HG03558 (cell line): ENCODE measurements around the gene USP11.

ENCODE experiments used
- ATAC-seq: cut with Tn5 transposase; IDR thresholded peaks from one replicate; pipeline ENCODE4 v1.9.1; 2021; ENCODE audit warnings: moderate number of reproducible peaks; ENCODE audit not compliant: unreplicated experiment; ENCODE audit errors: extremely low read depth

The USP11 gene

DNA sequence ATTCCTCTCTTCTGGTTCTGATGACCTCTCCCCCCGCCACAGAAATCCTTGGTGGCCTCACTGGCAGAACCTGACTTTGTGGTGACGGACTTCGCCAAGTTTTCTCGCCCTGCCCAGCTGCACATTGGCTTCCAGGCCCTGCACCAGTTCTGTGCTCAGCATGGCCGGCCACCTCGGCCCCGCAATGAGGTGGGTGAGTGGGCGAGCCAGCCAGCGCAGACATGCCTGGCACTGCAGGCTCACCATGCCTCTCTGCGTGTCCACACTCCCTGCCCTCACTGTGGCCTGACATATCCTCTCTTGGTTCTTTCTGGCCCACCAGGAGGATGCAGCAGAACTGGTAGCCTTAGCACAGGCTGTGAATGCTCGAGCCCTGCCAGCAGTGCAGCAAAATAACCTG lies 30.5 kb upstream of the USP11 start:
- ATAC-seq: no peak

DNA sequence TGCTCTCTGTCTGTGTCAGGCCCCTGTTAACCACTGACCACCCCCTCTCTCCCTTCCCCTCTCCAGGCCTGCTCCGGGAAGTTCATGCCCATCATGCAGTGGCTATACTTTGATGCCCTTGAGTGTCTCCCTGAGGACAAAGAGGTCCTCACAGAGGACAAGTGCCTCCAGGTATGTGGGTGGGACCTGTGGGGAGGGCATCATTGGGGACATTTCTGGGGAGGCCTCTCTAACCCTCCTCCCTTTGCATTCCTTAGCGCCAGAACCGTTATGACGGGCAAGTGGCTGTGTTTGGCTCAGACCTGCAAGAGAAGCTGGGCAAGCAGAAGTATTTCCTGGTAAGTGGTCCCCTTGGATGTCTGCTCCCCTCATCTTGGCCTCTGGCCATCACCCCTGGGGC lies 29.9 kb upstream of the USP11 start:
- no peak for ATAC-seq

DNA sequence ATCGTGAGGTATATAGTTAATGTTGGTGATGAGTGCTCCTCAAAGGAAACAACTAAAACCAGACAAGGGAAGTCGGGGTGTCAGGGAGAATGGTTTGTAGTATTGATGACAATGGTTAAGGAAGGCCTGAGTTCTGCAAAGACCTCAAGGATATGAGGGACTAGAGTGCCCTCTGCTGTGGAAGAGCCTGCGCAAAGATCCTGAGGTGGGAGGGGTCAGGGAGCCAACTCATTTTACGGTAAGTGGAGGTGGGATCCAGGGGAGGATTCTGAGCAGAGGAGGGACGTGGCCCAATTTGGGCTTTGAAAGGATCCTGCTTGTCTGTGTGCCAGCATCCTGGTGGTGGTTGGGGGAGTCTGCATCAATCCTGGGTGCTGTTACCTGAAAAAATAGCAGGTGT lies 27.8 kb upstream of the USP11 start:
- no peak for ATAC-seq

DNA sequence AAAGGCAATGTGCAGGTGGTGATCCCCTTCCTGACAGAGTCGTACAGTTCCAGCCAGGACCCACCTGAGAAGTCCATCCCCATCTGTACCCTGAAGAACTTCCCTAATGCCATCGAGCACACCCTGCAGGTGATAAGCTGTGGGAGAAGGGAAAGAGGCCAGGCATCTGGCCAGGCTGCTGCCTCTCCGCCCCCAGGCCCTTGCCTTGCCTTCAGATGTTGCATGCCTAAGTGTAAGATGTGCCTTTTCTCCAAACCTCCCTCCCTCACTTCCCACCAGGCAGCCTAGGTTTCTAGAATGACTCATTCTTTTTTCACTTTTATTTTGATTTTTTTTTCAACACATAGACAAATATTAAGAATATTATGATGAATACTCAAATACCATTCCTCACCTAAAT lies 26.5 kb upstream of the USP11 start:
- ATAC-seq: no peak

DNA sequence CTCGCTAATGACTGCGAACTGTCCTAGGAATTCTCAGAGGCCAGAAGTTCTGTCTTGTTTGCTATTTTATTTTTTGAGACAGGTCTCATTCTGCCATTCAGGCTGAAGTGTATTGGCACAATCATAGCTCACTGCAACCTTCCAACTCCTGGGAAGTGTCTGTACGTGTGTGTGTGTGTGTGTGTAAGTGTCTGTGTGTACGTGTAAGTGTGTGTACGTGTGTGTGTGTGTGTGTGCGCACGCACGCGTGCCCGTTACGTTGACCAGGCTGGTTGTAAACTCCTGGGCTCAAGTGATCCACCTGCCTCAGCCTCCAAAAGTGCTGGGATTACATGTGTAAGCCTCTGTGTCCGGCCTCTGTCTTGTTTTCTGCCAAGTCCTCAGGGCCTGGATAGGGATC lies 24.7 kb upstream of the USP11 start:
- no peak for ATAC-seq

DNA sequence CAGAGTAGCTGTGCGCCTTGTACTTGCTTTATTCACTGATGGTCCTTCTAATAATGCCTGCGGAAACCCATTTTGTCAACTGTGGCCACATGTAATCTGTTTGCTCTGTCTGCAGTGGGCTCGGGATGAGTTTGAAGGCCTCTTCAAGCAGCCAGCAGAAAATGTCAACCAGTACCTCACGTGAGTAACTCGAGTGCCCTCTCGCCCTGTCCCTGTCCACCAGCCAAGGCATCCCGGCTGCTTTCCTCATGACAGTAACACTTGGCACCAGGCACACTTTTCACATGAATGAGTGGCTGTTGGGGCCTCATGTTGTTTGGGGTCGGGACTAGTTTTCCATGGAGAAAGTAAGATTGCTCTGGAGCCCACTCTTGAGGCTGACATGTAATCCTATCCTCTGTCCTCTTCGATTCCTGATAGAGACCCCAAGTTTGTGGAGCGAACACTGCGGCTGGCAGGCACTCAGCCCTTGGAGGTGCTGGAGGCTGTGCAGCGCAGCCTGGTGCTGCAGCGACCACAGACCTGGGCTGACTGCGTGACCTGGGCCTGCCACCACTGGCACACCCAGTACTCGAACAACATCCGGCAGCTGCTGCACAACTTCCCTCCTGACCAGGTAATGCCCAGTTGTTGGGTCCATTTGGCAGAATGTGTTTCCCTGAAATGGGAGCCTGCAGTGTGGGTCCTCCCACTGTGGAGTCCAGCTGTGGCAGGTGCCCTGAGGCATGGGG lies 23.1 kb upstream of the USP11 start:
- no peak for ATAC-seq

DNA sequence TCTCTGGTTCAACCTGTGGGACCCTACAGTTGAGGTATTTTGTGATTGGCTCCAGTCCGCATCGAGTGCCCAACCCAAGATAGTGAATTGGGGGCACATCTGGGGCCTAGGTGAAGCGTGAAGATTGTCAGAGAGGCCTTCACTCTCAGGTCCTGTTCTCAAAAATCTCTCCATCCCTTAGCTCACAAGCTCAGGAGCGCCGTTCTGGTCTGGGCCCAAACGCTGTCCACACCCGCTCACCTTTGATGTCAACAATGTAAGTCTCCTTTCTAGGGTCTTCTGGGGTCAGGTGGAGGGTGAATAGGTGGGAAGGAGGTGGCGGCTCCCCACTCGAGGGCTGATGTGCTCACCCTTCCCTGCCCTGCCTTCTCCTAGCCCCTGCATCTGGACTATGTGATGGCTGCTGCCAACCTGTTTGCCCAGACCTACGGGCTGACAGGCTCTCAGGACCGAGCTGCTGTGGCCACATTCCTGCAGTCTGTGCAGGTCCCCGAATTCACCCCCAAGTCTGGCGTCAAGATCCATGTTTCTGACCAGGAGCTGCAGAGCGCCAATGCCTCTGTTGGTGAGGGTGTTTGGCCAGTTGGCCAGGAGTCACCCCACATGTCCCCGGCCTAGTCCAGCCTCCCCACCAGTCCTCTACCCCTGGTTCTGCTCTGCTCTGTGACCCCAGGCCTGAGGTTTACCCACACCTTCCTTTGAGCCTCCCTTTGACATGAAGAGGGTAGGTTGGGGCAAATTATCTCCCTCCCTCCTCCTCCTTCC lies 22.0 kb upstream of the USP11 start:
- no peak for ATAC-seq

DNA sequence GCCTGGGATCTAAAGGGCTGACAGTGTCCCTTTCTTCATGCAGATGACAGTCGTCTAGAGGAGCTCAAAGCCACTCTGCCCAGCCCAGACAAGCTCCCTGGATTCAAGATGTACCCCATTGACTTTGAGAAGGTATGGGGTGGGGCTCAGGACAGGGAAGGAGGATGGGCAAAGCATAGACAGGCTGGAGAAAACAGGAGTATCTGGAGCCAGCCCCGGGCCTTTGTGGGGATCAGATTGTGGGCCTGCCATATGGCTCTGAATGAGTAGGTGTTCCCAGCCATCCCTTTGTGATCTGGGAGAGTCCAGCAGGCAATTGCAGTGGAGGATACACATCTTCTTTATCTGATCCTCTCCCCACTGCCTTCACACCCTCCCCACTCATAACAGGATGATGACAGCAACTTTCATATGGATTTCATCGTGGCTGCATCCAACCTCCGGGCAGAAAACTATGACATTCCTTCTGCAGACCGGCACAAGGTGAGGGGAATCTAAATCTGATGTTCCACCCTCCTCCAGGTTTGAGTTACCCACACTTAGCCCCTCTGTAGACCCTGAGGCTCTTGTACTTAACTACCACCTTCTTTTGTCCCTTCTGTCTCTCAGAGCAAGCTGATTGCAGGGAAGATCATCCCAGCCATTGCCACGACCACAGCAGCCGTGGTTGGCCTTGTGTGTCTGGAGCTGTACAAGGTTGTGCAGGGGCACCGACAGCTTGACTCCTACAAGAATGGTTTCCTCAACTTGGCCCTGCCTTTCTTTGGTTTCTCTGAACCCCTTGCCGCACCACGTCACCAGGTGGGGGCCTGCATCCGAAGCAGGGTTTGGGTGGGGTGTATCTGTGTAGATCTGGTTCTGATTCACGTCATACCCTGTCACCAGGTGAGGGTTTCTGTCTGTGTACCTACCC lies 20.2 kb upstream of the USP11 start:
- no peak for ATAC-seq

DNA sequence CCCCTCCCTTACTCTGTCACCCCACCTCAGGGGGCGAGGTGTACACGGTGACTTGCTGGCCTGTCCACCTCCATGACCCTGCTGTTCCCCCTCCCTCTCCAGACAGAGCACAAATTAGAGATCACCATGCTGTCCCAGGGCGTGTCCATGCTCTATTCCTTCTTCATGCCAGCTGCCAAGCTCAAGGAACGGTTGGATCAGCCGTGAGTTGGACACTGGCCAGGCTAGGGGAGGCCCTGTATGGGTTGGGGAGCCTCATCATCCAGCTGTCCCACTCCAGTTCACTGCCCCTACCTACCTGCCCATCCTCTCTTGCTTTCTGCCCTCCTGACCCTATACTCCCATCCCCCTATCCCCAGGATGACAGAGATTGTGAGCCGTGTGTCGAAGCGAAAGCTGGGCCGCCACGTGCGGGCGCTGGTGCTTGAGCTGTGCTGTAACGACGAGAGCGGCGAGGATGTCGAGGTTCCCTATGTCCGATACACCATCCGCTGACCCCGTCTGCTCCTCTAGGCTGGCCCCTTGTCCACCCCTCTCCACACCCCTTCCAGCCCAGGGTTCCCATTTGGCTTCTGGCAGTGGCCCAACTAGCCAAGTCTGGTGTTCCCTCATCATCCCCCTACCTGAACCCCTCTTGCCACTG lies 18.3 kb upstream of the USP11 start:
- ATAC-seq: no peak

DNA sequence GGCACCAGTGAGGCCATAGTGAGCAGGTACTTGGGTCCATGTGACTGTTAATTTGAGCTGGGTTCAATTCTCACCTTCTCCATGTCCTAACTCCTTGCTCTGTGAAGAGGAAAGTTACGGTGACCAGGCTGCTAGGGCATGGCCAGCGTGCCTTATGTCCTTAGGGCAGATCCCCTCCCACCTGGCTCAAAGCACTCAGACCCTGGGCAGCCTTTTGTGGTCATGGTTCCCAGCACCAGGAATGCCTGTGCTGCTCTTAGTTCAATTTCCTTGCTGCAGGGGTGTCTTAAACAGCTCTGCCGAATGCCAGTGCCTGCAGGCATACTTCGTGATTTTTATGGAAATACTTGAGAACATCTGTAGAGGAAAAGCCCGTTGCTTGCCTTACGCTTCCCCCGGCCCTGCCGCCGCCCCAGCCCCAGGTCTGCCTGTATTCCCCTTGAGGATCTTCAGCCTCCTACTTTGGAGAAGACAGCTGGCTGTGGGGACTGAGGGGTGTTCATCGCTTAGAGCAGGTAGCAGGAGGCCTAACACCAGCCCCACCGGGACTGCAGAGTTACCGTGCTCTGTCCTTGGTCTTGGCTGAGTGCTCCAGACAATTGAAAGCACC lies 17.4 kb upstream of the USP11 start:
- ATAC-seq: no peak

DNA sequence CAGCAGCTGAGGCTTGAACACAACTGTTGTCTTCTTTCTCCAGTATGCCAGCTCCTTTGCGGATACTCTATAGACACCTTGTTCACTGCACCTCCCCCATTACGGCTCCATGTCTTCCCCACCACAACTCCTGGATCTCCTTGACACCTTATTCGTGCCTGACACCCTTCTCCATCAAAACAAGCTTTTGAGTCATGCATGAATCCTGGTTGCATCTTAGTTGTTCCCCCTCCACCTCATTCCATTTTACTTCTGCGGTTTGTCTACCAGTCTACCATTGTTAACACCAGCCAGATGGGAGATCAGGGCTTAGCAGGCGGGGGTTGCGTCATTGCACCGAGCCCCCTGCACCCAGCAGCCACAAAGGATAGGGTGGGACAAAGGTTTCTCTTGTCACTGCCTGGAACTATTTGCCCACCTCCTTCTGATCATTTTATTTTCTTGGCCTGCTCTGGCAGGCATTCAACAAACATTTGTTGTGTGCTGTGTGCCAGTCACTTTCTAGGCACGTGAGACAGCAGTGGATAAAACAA lies 16.4 kb upstream of the USP11 start:
- ATAC-seq: no peak

DNA sequence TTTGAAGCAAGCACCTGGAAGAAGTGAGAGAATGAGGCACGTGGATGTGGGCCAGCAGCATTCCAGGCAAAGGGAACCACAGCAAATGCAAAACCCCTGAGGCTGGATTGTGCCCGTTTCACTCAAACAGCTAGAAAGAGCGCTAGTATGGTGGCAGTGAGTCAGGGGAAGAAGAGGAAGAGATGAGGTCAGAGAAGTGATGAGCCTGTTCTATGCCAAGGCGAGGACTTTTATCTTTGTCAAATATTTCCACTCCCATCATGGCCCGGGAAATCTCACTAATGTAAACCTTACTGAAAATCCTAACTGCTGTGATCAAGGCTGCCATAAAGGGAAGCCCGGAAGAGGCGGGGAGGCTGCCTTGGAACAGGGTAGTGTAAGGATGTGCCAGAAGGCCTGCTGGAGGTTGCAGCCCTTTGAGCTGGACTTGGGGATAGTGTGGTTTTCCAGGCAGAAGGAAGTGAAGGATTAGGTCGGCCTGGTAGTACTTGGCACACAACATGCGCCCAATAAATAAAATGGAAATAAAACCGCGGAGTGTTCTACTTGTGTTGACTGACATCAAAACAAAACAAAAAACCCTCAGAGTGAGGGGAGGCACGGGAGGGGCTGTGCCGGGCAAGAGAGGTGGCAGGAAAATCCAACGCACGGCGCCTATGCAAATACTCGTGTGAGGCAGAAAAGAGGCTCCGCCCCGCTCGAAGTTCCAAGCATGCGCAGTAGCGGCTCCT lies 15.5 kb upstream of the USP11 start:
- ATAC-seq: no peak

DNA sequence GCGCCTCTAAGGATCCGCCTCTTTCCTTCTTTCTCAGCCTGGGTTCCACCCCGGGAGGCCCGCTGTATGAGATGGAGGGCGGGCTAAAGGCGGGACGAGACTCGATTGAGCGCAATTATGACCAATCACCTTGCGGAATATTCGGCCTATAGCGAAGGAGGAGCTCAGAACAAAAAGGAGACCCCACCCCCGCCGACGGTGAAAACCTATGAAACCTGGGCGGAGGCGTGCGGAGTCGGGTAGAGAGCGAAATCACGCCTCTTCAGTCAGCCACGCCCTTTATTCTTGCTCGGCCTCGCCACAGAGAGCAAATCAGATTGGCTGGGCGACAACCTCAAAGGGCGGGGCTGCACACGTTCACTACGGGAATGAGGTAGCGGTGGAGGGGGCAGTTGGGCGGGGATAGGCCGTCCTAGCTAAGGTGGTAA lies 14.9 kb upstream of the USP11 start:
- peak; percentile 76 for ATAC-seq

DNA sequence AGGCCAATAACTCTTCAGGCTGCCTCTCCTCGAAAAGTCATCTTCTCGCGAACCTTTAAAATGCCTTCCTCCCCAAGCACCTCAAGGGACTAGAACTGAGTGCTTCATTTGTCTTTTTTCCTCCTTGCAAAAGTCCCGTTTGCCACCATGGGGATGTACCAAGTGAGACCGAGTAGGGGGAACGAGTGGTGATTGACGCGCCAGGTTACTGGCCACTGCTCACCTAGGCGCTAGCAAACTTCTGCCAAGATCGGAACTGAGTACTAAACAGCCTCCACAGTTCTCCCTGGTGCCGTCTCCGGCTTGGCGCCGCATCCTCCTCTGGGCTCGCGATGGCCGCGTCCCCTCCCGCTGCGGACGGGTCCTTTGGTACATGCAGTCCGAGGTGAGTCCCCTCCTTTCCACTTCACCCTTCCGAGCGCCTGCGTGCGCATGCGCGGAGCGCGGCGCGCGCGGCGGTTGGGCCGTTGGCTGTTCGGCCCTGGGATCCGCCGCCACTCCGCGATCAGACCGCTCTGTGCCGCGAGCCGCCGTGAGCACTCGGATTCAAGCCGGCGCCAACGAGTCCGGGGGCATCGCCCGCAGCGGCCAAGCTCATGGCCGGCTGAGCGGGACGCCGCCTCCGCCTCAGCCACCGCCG lies 14.4 kb upstream of the USP11 start, which contains the start of gene CDK16:
Gene CDK16, plus strand, starts transcription at position 402 of the 640 bp plus-strand sequence. CDS start 4,877 bp downstream, outside the sequence.
- ATAC-seq: peak; percentile 35

DNA sequence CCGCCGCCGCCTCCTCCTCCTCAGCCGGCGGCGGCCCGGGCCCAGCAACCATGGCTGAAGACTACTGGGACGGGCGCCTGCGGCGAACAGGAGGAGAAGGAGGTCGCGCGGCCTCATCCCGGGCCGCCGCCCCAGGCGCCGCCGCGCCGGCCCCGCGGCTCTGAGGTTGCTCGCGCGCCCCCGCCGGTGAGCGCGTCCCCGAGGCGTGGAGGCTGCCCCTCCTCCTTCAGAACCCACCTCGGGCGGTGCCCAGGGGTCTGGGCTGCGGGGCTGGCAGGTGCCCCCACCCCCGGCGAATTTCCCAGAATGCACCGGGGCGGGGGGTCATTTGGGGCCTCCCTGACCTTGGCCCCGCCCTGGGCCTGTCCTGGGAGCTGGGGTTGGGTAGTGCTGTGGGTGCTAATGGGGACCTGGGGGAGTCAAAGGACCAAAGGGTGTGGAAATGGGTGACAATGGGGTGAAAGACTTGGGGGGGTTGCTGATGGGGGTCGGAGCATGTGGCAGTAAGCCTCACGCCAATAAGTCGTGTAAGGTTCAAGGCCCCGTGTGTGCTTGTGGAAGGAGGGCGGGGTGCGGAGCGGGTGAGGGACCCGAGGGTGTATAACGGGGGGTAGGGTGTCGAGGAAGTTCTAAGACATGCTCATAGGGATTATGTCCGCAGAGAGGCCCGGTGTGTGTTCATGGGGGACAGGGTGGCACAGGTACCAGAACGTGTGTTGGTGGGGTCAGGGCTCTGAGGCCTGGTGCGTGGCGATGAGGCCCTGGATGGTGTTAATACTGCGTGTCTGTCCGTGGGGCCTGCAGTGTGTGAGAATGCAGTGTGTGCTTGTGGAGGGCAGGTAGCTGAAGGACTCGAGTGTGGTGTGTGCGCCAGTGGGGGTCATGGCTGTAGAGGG lies 13.6 kb upstream of the USP11 start:
- ATAC-seq: no peak

DNA sequence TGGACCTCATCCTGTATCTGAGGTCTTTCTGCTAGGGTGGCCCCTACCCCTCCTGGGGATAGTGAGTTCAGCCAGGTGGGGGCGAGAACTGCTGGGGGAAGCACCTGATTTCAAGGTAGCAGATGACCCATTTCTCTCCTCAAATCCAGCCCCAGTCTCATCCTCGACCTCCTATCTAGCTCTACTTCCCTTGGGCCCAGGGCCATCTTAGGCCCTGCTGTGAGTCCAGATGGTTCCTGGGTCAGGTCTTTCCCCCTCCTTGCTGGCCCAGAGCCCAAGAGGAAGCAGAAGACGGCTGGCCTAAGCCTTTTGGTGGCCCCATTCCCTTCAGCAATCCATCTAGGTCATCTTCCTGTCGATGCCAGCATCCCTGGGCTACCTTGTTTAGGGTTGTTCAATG lies 11.1 kb upstream of the USP11 start:
- ATAC-seq: no peak

DNA sequence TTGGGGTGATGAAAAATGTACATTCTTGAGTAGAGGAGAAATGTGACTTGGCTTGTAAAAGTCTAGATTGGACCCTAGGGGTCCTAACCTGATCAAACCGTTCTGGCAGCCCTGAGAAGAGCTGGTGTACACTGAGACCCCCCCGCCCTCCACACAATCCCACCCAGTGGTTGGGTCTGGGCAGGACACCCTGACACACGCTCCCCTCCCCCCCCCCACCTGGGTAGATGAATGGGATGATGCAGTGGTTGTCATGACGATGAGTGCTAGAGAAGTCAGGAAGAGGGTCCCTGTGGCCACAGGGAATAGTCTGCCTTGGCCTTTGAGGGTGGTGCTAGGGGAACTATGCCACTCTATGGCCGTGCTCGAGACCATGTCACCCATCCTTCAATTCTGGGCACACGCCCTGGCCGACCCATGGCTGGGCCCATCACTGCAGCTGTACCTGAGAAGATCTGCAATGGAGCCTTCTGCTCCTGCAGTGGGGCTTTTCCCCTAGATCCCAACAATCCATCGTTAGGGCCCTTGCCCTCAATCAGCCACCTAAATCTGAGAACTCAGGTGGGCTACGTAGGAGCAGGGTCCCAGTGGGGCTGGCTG lies 10.0 kb upstream of the USP11 start:
- no peak for ATAC-seq
